Peyer's patch (tissue), 4 donors: ENCODE measurements around the gene SPOCK3. TPM values are rescaled to one million over a fixed set of nuclear protein-coding genes. Genes with fewer than 3 reads are reported as not detected.

Experiments used
- DNase-seq, 3 donors: peaks; one replicate each; pipeline ENCODE4 v3.0.0-alpha.2; 2017 to 2019
- H3K27ac ChIP-seq, 4 donors: fragments of 200-600 bp; sonication (generic); one replicate each; pipeline ENCODE4 v1.5.1; 2016 to 2019
- H3K27me3 ChIP-seq, 2 donors: fragments of 200-600 bp; sonication (generic); one replicate each; pipeline ENCODE4 v1.5.1; 2019
- H3K36me3 ChIP-seq, 3 donors: fragments of 200-600 bp; sonication (generic); one replicate each; pipeline ENCODE4 v1.5.1; 2016 to 2019
- H3K4me1 ChIP-seq, 4 donors: fragments of 200-600 bp; sonication (generic); one replicate each; pipeline ENCODE4 v1.5.1; 2016 to 2019
- H3K4me3 ChIP-seq, 4 donors: fragments of 200-600 bp; sonication (generic); 1 replicate in 3 of 4; 2 replicates in 1 of 4; pipeline ENCODE4 v1.5.1; 2016 to 2019; ENCODE audit warnings: mild to moderate bottlenecking in 1 of 4
- H3K9me3 ChIP-seq, 4 donors: fragments of 200-600 bp; sonication (generic); one replicate each; pipeline ENCODE4 v1.5.1; 2016 to 2019; ENCODE audit warnings: mild to moderate bottlenecking in 1 of 4
- CTCF ChIP-seq, 6 experiments: fragments of 450-650 bp in 4 of 6; fragments of 200-600 bp in 2 of 6; sonication (generic) in 1 of 6; IDR thresholded peaks; one replicate each; pipeline ENCODE4 v1.5.1; 2017 to 2019; ENCODE audit warnings: antibody characterized with exemption in 6 of 6, mild to moderate bottlenecking in 3 of 6, moderate library complexity in 1 of 6
- POLR2A ChIP-seq, 2 donors: fragments of 450-650 bp; IDR thresholded peaks; one replicate each; pipeline ENCODE4 v1.5.1; 2017; ENCODE audit warnings: antibody characterized with exemption in 2 of 2, mild to moderate bottlenecking in 2 of 2, moderate library complexity in 2 of 2
- total RNA-seq, 4 donors: library from RNA; depleted of rRNA; stranded (reverse); fragments of >200 nt; gene quantifications; one replicate each; pipeline ENCODE4 v1.1.0, GENCODE V29; 2016

The SPOCK3 gene
- total RNA-seq, 4 donors from 2014 or later, result 1.7 TPM; not detected in 3

DNA sequence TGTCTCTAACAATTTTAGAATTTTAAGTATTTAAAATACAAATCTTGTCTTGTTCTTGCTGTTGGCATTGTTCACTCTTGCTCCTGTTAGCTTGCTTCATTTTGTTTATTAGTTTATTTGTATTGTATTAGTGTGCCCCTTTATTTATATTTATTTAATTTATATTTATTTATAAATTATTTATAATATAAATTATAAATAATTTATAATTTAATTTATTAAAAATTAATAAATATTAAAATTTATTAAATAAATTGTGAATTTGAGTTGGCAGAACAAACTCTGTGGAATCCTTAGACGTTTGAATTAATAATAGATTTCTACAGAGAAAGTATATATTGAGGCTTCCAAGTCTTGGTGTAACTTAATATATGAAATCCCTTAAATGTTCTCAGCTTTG, 331.4 kb downstream of the SPOCK3 start:
- Histone ChIP-seq H3K36me3 (no peaks in the 10 kb centered on the region), H3K4me1 (no peaks in the 10 kb centered on the region), H3K27ac (no peak overlapping the region), H3K27me3 (no peaks in the 10 kb centered on the region), H3K4me3 (no peak overlapping the region), H3K9me3 (no peaks in the 10 kb centered on the region)
- TF ChIP-seq CTCF (IDR thresholded peaks at IDR 0.05), result no peak
- no peak for TF ChIP-seq POLR2A (IDR thresholded peaks at IDR 0.05)
- no peak for DNase-seq

- no peaks in the 10 kb centered on the region for H3K36me3 ChIP-seq
- DNase-seq, result no peak
- no peak overlapping the region for H3K27ac ChIP-seq
- no peak overlapping the region for H3K4me3 ChIP-seq
- no peaks in the 10 kb centered on the region for H3K9me3 ChIP-seq
- no peaks in the 10 kb centered on the region for H3K27me3 ChIP-seq
- no peak for TF ChIP-seq POLR2A (IDR thresholded peaks at IDR 0.05)
- no peak for TF ChIP-seq CTCF (IDR thresholded peaks at IDR 0.05)
- H3K4me1 ChIP-seq, result no peaks in the 10 kb centered on the region
Measured at GRCh38 chr4:166896254-166896653, 338.0 kb downstream of the SPOCK3 start.

- DNase-seq, result no peak
- Histone ChIP-seq H3K4me1 (no peaks in the 10 kb centered on the region), H3K36me3 (no peaks in the 10 kb centered on the region), H3K27ac (no peak overlapping the region), H3K27me3 (no peaks in the 10 kb centered on the region), H3K9me3 (no peaks in the 10 kb centered on the region), H3K4me3 (no peak overlapping the region)
- TF ChIP-seq CTCF (IDR thresholded peaks at IDR 0.05) (no peak), POLR2A (IDR thresholded peaks at IDR 0.05) (no peak)
Measured at GRCh38 chr4:166895771-166896170, 338.5 kb downstream of the SPOCK3 start.

DNA sequence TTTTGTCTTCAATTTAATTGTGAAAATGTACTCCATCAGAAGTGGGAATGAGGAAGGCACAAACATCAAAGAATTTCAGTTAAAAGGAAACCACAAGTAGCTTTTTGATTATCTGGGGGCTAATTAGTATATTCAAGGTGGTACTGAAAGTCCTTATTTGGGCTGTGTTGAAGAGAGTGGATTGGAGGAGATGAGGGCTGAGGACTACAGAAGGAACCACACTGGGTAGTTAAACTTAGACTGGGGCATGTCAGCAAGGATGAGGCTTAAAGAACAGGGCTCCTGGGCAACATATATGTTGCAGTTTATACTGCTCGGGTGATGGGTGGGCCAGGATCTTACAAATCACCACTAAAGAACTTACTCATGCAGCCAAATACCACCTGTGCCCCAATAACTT, 346.8 kb downstream of the SPOCK3 start:
- no peaks in the 10 kb centered on the region for H3K4me1 ChIP-seq
- H3K27ac ChIP-seq, result no peak overlapping the region
- no peak for DNase-seq
- no peaks in the 10 kb centered on the region for H3K9me3 ChIP-seq
- no peaks in the 10 kb centered on the region for H3K36me3 ChIP-seq
- TF ChIP-seq CTCF (IDR thresholded peaks at IDR 0.05), result no peak
- TF ChIP-seq POLR2A (IDR thresholded peaks at IDR 0.05), result no peak
- H3K27me3 ChIP-seq, result no peaks in the 10 kb centered on the region
- H3K4me3 ChIP-seq, result no peak overlapping the region

DNA sequence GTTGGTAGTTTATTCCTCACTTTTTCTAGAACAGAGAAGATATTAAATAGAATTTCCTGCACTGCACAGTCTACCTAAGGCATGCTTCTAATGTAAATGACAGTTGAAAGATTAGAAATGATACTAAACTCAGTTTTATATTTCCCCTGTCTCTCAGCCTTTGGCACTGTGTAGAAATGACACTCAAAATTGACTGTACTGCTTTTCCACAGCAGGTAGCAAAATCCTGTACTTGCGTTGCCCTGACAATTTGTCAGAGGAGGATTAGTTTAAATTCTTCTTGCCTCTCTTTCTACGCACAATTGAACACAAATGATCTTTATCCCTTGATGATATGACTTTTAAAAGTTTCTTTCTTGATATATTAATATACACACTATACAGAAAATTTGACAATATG, 347.6 kb downstream of the SPOCK3 start:
- TF ChIP-seq CTCF (IDR thresholded peaks at IDR 0.05) (no peak), POLR2A (IDR thresholded peaks at IDR 0.05) (no peak)
- Histone ChIP-seq H3K27me3 (no peaks in the 10 kb centered on the region), H3K36me3 (no peaks in the 10 kb centered on the region), H3K27ac (no peak overlapping the region), H3K4me1 (no peaks in the 10 kb centered on the region), H3K4me3 (no peak overlapping the region), H3K9me3 (no peaks in the 10 kb centered on the region)
- DNase-seq, result no peak

- Histone ChIP-seq H3K9me3 (no peaks in the 10 kb centered on the region), H3K4me1 (no peaks in the 10 kb centered on the region), H3K27ac (no peak overlapping the region), H3K4me3 (no peak overlapping the region), H3K27me3 (no peaks in the 10 kb centered on the region), H3K36me3 (no peaks in the 10 kb centered on the region)
- DNase-seq, result no peak
- TF ChIP-seq CTCF (IDR thresholded peaks at IDR 0.05), result no peak
- TF ChIP-seq POLR2A (IDR thresholded peaks at IDR 0.05), result no peak
Measured at GRCh38 chr4:166882221-166882620, 352.1 kb downstream of the SPOCK3 start.
